ENCODE data around the gene HPS4. TPM values are rescaled to one million over a fixed set of nuclear protein-coding genes. Genes with fewer than 3 reads are reported as not detected.

Gene HPS4
- total RNA-seq, 1 donor from 2014 or later, result 43.2 TPM

DNA sequence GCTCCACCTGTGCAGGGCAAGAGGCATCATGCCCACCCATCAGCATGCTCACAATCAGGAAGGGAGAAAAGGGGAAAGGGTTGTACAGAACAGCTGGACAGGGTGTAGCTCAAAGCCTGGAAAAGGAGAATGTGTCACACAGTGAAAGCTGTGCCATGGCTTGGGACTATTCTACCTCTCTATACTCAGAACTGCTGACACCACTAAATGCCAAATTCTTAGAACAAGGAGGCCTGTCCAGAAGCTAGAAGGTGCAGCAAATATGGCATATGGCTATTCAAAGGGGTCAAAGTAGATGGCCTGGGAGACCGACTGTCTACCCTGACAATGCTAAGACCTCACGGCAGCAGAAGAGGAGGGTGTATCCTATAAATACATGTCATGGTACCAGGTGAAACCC lies 12.8 kb downstream of the HPS4 start:
- Mint-ChIP-seq H3K27me3 (no peaks in the 10 kb centered on the region), H3K4me3 (ENCODE audit: low read depth) (no peak overlapping the region), H3K27ac (no peak overlapping the region), H3K4me1 (ENCODE audit: low read depth) (no peaks in the 10 kb centered on the region), H3K36me3 (ENCODE audit: insufficient read depth) (peaks cover 20% of the 10 kb centered on the region), H3K9me3 (ENCODE audit: low read depth) (no peaks in the 10 kb centered on the region)
- TF ChIP-seq, protein P1, sequence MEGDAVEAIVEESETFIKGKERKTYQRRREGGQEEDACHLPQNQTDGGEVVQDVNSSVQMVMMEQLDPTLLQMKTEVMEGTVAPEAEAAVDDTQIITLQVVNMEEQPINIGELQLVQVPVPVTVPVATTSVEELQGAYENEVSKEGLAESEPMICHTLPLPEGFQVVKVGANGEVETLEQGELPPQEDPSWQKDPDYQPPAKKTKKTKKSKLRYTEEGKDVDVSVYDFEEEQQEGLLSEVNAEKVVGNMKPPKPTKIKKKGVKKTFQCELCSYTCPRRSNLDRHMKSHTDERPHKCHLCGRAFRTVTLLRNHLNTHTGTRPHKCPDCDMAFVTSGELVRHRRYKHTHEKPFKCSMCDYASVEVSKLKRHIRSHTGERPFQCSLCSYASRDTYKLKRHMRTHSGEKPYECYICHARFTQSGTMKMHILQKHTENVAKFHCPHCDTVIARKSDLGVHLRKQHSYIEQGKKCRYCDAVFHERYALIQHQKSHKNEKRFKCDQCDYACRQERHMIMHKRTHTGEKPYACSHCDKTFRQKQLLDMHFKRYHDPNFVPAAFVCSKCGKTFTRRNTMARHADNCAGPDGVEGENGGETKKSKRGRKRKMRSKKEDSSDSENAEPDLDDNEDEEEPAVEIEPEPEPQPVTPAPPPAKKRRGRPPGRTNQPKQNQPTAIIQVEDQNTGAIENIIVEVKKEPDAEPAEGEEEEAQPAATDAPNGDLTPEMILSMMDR (IDR thresholded peaks at IDR 0.05; ENCODE audit: unreplicated experiment), result no peak
- no peak for DNase-seq (ENCODE audit: low spot score, unreplicated experiment)

DNA sequence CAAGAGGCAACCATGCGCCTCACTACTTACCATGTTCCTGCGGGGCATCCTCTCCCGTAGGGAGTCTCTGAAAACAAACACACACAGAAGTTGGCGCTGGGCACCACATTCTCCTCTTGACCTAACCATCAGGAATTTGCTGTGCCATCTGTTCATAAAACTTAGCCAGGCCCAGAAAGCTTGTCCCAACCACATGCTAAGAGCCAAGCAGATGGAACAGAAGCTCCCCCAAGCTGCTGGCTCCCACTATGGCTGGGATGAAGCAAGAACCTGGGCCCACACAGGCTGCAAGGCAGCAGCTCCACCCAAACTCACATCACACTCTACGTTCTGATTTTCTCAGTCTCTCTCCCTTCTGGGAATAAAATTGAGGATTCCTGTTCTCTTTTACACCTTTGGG lies 17.4 kb downstream of the HPS4 start:
- Mint-ChIP-seq H3K9me3 (ENCODE audit: low read depth) (no peaks in the 10 kb centered on the region), H3K27ac (no peak overlapping the region), H3K4me3 (ENCODE audit: low read depth) (no peak overlapping the region), H3K4me1 (ENCODE audit: low read depth) (no peaks in the 10 kb centered on the region), H3K36me3 (ENCODE audit: insufficient read depth) (peaks cover 15% of the 10 kb centered on the region), H3K27me3 (no peaks in the 10 kb centered on the region)
- DNase-seq (ENCODE audit: low spot score, unreplicated experiment), result no peak
- TF ChIP-seq, protein P1 (IDR thresholded peaks at IDR 0.05; ENCODE audit: unreplicated experiment), result no peak

DNA sequence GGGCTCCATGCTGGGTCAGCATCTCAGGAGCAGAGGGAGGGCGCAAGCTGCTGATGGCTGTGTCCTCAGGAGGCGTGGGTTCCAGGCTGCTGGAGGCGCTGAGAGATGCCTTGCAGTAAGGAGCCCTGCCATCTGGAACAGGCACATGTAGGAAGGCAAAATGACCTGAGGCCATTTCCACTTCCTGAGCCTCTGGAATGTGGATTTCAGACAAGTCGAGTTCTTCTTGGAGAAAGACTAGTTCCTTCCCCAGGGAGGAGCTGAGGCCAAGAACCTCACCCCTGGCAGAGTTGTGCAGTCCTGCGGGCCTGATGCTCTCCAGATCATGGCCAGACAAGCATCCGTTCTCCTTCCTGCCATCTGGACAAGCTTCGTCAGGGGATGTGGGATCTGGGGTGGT lies 19.3 kb downstream of the HPS4 start:
- no peak for DNase-seq (ENCODE audit: low spot score, unreplicated experiment)
- TF ChIP-seq, protein P1 (IDR thresholded peaks at IDR 0.05; ENCODE audit: unreplicated experiment), result no peak
- Mint-ChIP-seq H3K9me3 (ENCODE audit: low read depth) (no peaks in the 10 kb centered on the region), H3K4me1 (ENCODE audit: low read depth) (no peaks in the 10 kb centered on the region), H3K27me3 (no peaks in the 10 kb centered on the region), H3K36me3 (ENCODE audit: insufficient read depth) (peaks cover 11% of the 10 kb centered on the region), H3K27ac (no peak overlapping the region), H3K4me3 (ENCODE audit: low read depth) (no peak overlapping the region)

DNA sequence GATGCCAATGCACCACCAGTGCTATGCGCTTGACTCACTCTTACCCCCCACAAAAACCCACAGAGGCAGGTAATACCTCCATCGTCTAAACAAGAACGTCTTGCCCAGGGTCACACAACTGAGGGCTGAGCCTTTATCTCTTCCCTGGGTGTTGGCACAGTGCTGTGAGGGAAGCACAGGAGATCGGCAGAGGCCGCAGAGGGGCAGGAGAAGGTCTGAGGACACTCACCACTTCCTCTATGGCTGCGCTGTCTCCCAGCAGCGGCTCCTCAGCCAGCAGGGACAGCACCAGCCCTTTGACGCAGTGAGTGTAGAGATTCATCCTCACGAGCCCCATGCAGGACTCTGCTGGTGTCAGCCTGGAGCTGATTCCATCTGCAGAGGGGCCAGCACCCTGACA lies 19.9 kb downstream of the HPS4 start:
- DNase-seq (ENCODE audit: low spot score, unreplicated experiment), result no peak
- H3K4me1 Mint-ChIP-seq (ENCODE audit: low read depth), result no peaks in the 10 kb centered on the region
- peaks cover 8% of the 10 kb centered on the region for H3K36me3 Mint-ChIP-seq (ENCODE audit: insufficient read depth)
- no peaks in the 10 kb centered on the region for H3K27me3 Mint-ChIP-seq
- no peaks in the 10 kb centered on the region for H3K9me3 Mint-ChIP-seq (ENCODE audit: low read depth)
- H3K4me3 Mint-ChIP-seq (ENCODE audit: low read depth), result no peak overlapping the region
- no peak overlapping the region for H3K27ac Mint-ChIP-seq
- TF ChIP-seq, protein P1 (IDR thresholded peaks at IDR 0.05; ENCODE audit: unreplicated experiment), result no peak

DNA sequence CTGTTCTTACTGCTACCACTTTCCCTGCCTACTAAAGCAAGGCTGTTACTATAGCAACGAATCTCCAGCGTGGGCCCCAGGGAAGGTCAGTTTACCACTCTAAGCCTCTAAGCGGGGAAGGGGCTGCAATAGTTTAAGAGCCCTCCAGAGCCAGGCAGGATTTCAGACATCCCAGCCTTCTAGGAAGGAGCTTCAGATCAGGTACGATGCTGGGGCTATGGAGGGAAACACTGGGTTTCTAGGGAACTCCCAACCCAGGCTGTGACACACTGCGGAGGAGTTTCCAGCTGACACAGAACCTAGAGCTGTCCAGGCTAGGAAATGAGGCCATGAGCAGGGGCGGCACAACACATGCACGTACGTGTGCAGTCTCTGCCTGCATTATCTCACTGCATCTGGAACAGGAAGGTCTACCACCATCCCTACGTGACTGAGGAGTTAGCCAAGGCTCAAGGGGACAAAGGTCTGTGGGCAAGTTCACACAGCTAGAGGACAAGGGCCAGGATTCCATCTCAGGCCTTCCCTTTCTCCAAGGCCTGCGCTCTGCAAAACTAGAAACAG lies 20.4 kb downstream of the HPS4 start:
- no peak overlapping the region for H3K27ac Mint-ChIP-seq
- no peaks in the 10 kb centered on the region for H3K4me1 Mint-ChIP-seq (ENCODE audit: low read depth)
- TF ChIP-seq, protein P1 (IDR thresholded peaks at IDR 0.05; ENCODE audit: unreplicated experiment), result no peak
- no peak for DNase-seq (ENCODE audit: low spot score, unreplicated experiment)
- peaks cover 6% of the 10 kb centered on the region for H3K36me3 Mint-ChIP-seq (ENCODE audit: insufficient read depth)
- H3K27me3 Mint-ChIP-seq, result no peaks in the 10 kb centered on the region
- H3K4me3 Mint-ChIP-seq (ENCODE audit: low read depth), result no peak overlapping the region
- no peaks in the 10 kb centered on the region for H3K9me3 Mint-ChIP-seq (ENCODE audit: low read depth)
